Astrocyte (in vitro differentiated cells and primary cell): ENCODE data around the gene PVALEF. TPM values are rescaled to one million over a fixed set of nuclear protein-coding genes. Genes with fewer than 3 reads are reported as not detected.

ENCODE experiments used
- DNase-seq: peaks from one replicate; pipeline ENCODE4 v3.0.0-alpha.2; 2010; ENCODE audit warnings: low read depth
- FAIRE-seq: peaks from 2 replicates; lab custom pipeline; 2011; peaks lifted over from hg19 to GRCh38; lab: Jason Lieb, UNC
- H2AFZ ChIP-seq: 2 replicates; pipeline ENCODE4 v1.6.0; 2012; ENCODE audit warnings: low read depth, low read length, inconsistent platforms
- H3K27ac ChIP-seq: 2 replicates; pipeline ENCODE4 v1.5.1; 2011; ENCODE audit warnings: low read depth, low read length, inconsistent platforms
- H3K27me3 ChIP-seq: 2 replicates; pipeline ENCODE4 v1.6.0; 2011; ENCODE audit warnings: low read length, inconsistent platforms; ENCODE audit not compliant: insufficient read depth
- H3K36me3 ChIP-seq: 2 replicates; pipeline ENCODE4 v1.5.1; 2011; ENCODE audit warnings: low read length, inconsistent platforms; ENCODE audit not compliant: insufficient read depth
- H3K4me1 ChIP-seq: 2 replicates; pipeline ENCODE4 v1.5.1; 2011; ENCODE audit warnings: low read length, inconsistent platforms; ENCODE audit not compliant: insufficient read depth
- H3K4me2 ChIP-seq: 2 replicates; pipeline ENCODE4 v1.6.0; 2012; ENCODE audit warnings: low read length, inconsistent platforms
- H3K4me3 ChIP-seq: 2 replicates; pipeline ENCODE4 v1.5.1; 2011; ENCODE audit warnings: low read depth, mild to moderate bottlenecking, low read length, inconsistent platforms; ENCODE audit not compliant: insufficient read depth
- H3K79me2 ChIP-seq: 2 replicates; pipeline ENCODE4 v1.6.0; 2012; ENCODE audit warnings: mild to moderate bottlenecking, low read length, inconsistent platforms; ENCODE audit not compliant: insufficient read depth
- H3K9ac ChIP-seq: 2 replicates; pipeline ENCODE4 v1.6.0; 2012; ENCODE audit warnings: mild to moderate bottlenecking, low read length, inconsistent platforms
- H3K9me3 ChIP-seq: 2 replicates; pipeline ENCODE4 v1.5.1; 2012; ENCODE audit warnings: low read depth, mild to moderate bottlenecking, low read length, inconsistent platforms; ENCODE audit not compliant: insufficient read depth
- H4K20me1 ChIP-seq: 2 replicates; pipeline ENCODE4 v1.6.0; 2012; ENCODE audit warnings: low read length, inconsistent platforms; ENCODE audit not compliant: insufficient read depth
- H3K27ac Mint-ChIP-seq: one replicate; pipeline ENCODE4 v1.8.0; 2021; ENCODE audit warnings: mild to moderate bottlenecking, mixed read lengths; ENCODE audit not compliant: unreplicated experiment
- H3K27me3 Mint-ChIP-seq: one replicate; pipeline ENCODE4 v1.8.0; 2021; ENCODE audit warnings: low read depth, mixed read lengths; ENCODE audit not compliant: unreplicated experiment
- H3K36me3 Mint-ChIP-seq: one replicate; pipeline ENCODE4 v1.8.0; 2021; ENCODE audit warnings: low read depth, mixed read lengths; ENCODE audit not compliant: unreplicated experiment
- H3K4me1 Mint-ChIP-seq: one replicate; pipeline ENCODE4 v1.8.0; 2021; ENCODE audit warnings: low read depth, mixed read lengths; ENCODE audit not compliant: unreplicated experiment
- H3K4me3 Mint-ChIP-seq: one replicate; pipeline ENCODE4 v1.8.0; 2021; ENCODE audit warnings: mild to moderate bottlenecking, moderate library complexity, mixed read lengths; ENCODE audit not compliant: unreplicated experiment
- H3K9me3 Mint-ChIP-seq: one replicate; pipeline ENCODE4 v1.8.0; 2021; ENCODE audit warnings: mild to moderate bottlenecking, mixed read lengths; ENCODE audit not compliant: unreplicated experiment
- CTCF ChIP-seq: IDR thresholded peaks from 2 replicates; pipeline ENCODE4 v1.5.1; 2011; ENCODE audit warnings: low read depth, mild to moderate bottlenecking, inconsistent platforms, low read length, moderate library complexity; ENCODE audit not compliant: insufficient read depth
- EZH2 ChIP-seq: IDR thresholded peaks from 2 replicates; pipeline ENCODE4 v1.6.1; 2012; ENCODE audit warnings: mild to moderate bottlenecking, low read length, inconsistent platforms; ENCODE audit not compliant: insufficient read depth
- total RNA-seq: library from RNA; stranded (reverse); gene quantifications from 2 replicates; pipeline ENCODE4 v1.2.1, GENCODE V29; 2021

The PVALEF gene
- total RNA-seq, 1 donor from 2014 or later = not detected

GRCh38 chr17:81121841-81122733 lies 43.2 kb upstream of the PVALEF start:
- H3K4me2 ChIP-seq = no peak overlapping the region
- Mint-ChIP-seq H3K36me3 (no peaks in the 10 kb centered on the region), H3K27ac (no peak overlapping the region), H3K4me1 (peaks cover 2% of the 10 kb centered on the region), H3K4me3 (no peak overlapping the region), H3K9me3 (no peaks in the 10 kb centered on the region), H3K27me3 (peaks cover 3% of the 10 kb centered on the region)
- H4K20me1 ChIP-seq = no peaks in the 10 kb centered on the region
- no peak overlapping the region for H3K27ac ChIP-seq
- FAIRE-seq (no peak), DNase-seq (no peak)
- no peaks in the 10 kb centered on the region for H3K36me3 ChIP-seq
- no peak overlapping the region for H3K4me3 ChIP-seq
- H2AFZ ChIP-seq = no peak overlapping the region
- peaks cover 8% of the 10 kb centered on the region for H3K4me1 ChIP-seq
- H3K79me2 ChIP-seq = no peaks in the 10 kb centered on the region
- no peak overlapping the region for H3K9ac ChIP-seq
- TF ChIP-seq EZH2 (peak; percentile 68), CTCF (no peak)
- H3K9me3 ChIP-seq = no peaks in the 10 kb centered on the region
- H3K27me3 ChIP-seq = peaks cover 3% of the 10 kb centered on the region

GRCh38 chr17:81123052-81124048 lies 42.0 kb upstream of the PVALEF start:
- Histone ChIP-seq H3K4me1 (peaks cover 8% of the 10 kb centered on the region), H3K4me3 (no peak overlapping the region), H3K9ac (no peak overlapping the region), H4K20me1 (no peaks in the 10 kb centered on the region), H3K9me3 (no peaks in the 10 kb centered on the region), H2AFZ (no peak overlapping the region), H3K4me2 (no peak overlapping the region), H3K36me3 (no peaks in the 10 kb centered on the region), H3K79me2 (no peaks in the 10 kb centered on the region), H3K27ac (no peak overlapping the region), H3K27me3 (peaks cover 3% of the 10 kb centered on the region)
- no peak for TF ChIP-seq EZH2
- no peak for TF ChIP-seq CTCF
- Mint-ChIP-seq H3K9me3 (no peaks in the 10 kb centered on the region), H3K27ac (no peak overlapping the region), H3K36me3 (no peaks in the 10 kb centered on the region), H3K4me3 (no peak overlapping the region), H3K4me1 (no peaks in the 10 kb centered on the region), H3K27me3 (peaks cover 3% of the 10 kb centered on the region)
- DNase-seq (no peak), FAIRE-seq (no peak)
